ENCODE data around the gene FILIP1L.

GRCh38 chr3:99910752-99911290 is 203.5 kb downstream of the FILIP1L start:
- no peak for TF ChIP-seq CTCF (IDR thresholded peaks at IDR 0.05)
- no peak for TF ChIP-seq EZH2 (IDR thresholded peaks at IDR 0.05)
- no peak for TF ChIP-seq EZH2phosphoT487 (IDR thresholded peaks at IDR 0.05)
